Measurements from ENCODE around the gene IL2RA. TPM values are rescaled to one million over a fixed set of nuclear protein-coding genes. Genes with fewer than 3 reads are reported as not detected.
A peak's percentile ranks its signal among the peaks of the same experiment; 100 is the strongest.

The IL2RA gene
- total RNA-seq, 1 experiment from 2014 or later: not detected

- no TSS peak for BruUV-seq (replicated peaks)
- intact Hi-C loops (cut with micrococcal nuclease; ENCODE audit: unreplicated experiment): loop anchor here (5.0 to 10.0 kb wide), 3 partner anchors 164 to 428 kb away; partner anchors contain the start of gene GDI2
- no peaks in the 10 kb centered on the region for H3K27me3 Mint-ChIP-seq (ENCODE audit: unreplicated experiment)
Observed at GRCh38 chr10:5976512-5977470, 85.4 kb downstream of the IL2RA start.

GRCh38 chr10:5975641-5976473 lies 86.3 kb downstream of the IL2RA start:
- Mint-ChIP-seq H3K27ac (ENCODE audit: unreplicated experiment) (peak overlapping the region; percentile 79), H3K4me1 (ENCODE audit: low read depth, unreplicated experiment) (peaks cover 31% of the 10 kb centered on the region), H3K9me3 (ENCODE audit: low read depth, unreplicated experiment) (no peaks in the 10 kb centered on the region), H3K36me3 (ENCODE audit: insufficient read depth, unreplicated experiment) (peaks cover 37% of the 10 kb centered on the region), H3K4me3 (ENCODE audit: low read depth, unreplicated experiment) (peak overlapping the region; percentile 84), H3K27me3 (ENCODE audit: unreplicated experiment) (no peaks in the 10 kb centered on the region)
- intact Hi-C loops (cut with micrococcal nuclease; ENCODE audit: unreplicated experiment): loop anchor here (5.0 to 10.0 kb wide), 3 partner anchors 164 to 429 kb away; partner anchors contain the start of gene GDI2
- DNase-seq: no peak
- no TSS peak for BruUV-seq (replicated peaks)
- CTCF ChIA-PET: interaction anchor here (0.7 to 2.5 kb wide), 4 partner anchors 24 to 1241 kb away, joined by 4 to 9 read pairs (median 4); no protein-coding TSS in a partner anchor
- no peak for TF ChIP-seq CTCF (IDR thresholded peaks at IDR 0.05; ENCODE audit: unreplicated experiment)

More at GRCh38 chr10:5976512-5977470, 85.4 kb downstream of the IL2RA start:
- H3K4me1 Mint-ChIP-seq (ENCODE audit: low read depth, unreplicated experiment): peaks cover 22% of the 10 kb centered on the region
- peak; percentile 61 for DNase-seq
- peak overlapping the region; percentile 84 for H3K4me3 Mint-ChIP-seq (ENCODE audit: low read depth, unreplicated experiment)
- no peaks in the 10 kb centered on the region for H3K9me3 Mint-ChIP-seq (ENCODE audit: low read depth, unreplicated experiment)
- H3K27ac Mint-ChIP-seq (ENCODE audit: unreplicated experiment): peak overlapping the region; percentile 79
- no peak for TF ChIP-seq CTCF (IDR thresholded peaks at IDR 0.05; ENCODE audit: unreplicated experiment)
- CTCF ChIA-PET: interaction anchor here (0.9 to 2.5 kb wide), 4 partner anchors 25 to 110 kb away, joined by 3 to 9 read pairs (median 4); no protein-coding TSS in a partner anchor
- peaks cover 37% of the 10 kb centered on the region for H3K36me3 Mint-ChIP-seq (ENCODE audit: insufficient read depth, unreplicated experiment)

GRCh38 chr10:5973069-5973468 lies 89.1 kb downstream of the IL2RA start:
- BruUV-seq (replicated peaks): TSS peak; percentile 4
- CTCF ChIA-PET: no interaction called here
- peaks cover 39% of the 10 kb centered on the region for H3K36me3 Mint-ChIP-seq (ENCODE audit: insufficient read depth, unreplicated experiment)
- intact Hi-C loops (cut with micrococcal nuclease; ENCODE audit: unreplicated experiment): loop anchor here (10.0 kb wide), 2 partner anchors 322 to 432 kb away; no protein-coding TSS in a partner anchor
- no peak for DNase-seq
- no peaks in the 10 kb centered on the region for H3K9me3 Mint-ChIP-seq (ENCODE audit: low read depth, unreplicated experiment)
- no peaks in the 10 kb centered on the region for H3K27me3 Mint-ChIP-seq (ENCODE audit: unreplicated experiment)
- H3K4me1 Mint-ChIP-seq (ENCODE audit: low read depth, unreplicated experiment): peaks cover 55% of the 10 kb centered on the region
- H3K4me3 Mint-ChIP-seq (ENCODE audit: low read depth, unreplicated experiment): no peak overlapping the region
- TF ChIP-seq CTCF (IDR thresholded peaks at IDR 0.05; ENCODE audit: unreplicated experiment): no peak
- H3K27ac Mint-ChIP-seq (ENCODE audit: unreplicated experiment): no peak overlapping the region

GRCh38 chr10:5971886-5972285 lies 90.3 kb downstream of the IL2RA start:
- CTCF ChIA-PET: interaction anchor here (0.6 to 1.5 kb wide), 6 partner anchors 16 to 214 kb away, joined by 3 to 5 read pairs (median 4); no protein-coding TSS in a partner anchor
- peaks cover 32% of the 10 kb centered on the region for H3K36me3 Mint-ChIP-seq (ENCODE audit: insufficient read depth, unreplicated experiment)
- peak overlapping the region; percentile 84 for H3K27ac Mint-ChIP-seq (ENCODE audit: unreplicated experiment)
- H3K4me3 Mint-ChIP-seq (ENCODE audit: low read depth, unreplicated experiment): peak overlapping the region; percentile 55
- BruUV-seq (replicated peaks): no TSS peak
- intact Hi-C loops (cut with micrococcal nuclease; ENCODE audit: unreplicated experiment): loop anchor here (2.0 to 10.0 kb wide), 3 partner anchors 21 to 433 kb away; no protein-coding TSS in a partner anchor
- H3K27me3 Mint-ChIP-seq (ENCODE audit: unreplicated experiment): no peaks in the 10 kb centered on the region
- no peak for TF ChIP-seq CTCF (IDR thresholded peaks at IDR 0.05; ENCODE audit: unreplicated experiment)
- DNase-seq: no peak
- no peaks in the 10 kb centered on the region for H3K9me3 Mint-ChIP-seq (ENCODE audit: low read depth, unreplicated experiment)
- H3K4me1 Mint-ChIP-seq (ENCODE audit: low read depth, unreplicated experiment): peaks cover 59% of the 10 kb centered on the region
